NCI-H1105 treated with DMSO at 0.1 percent for 48 hours (cell line): ENCODE data around the gene HDAC11.

Experiments used
- DNase-seq: peaks from one replicate; lab custom pipeline; 2025; lab: John Stamatoyannopoulos, UW

The HDAC11 gene

GRCh38 chr3:13525827-13526625, 45.9 kb downstream of the HDAC11 start:
- DNase-seq: no peak

GRCh38 chr3:13526626-13526949, 46.5 kb downstream of the HDAC11 start:
- DNase-seq: no peak

- DNase-seq: no peak
These were observed 48.2 kb downstream of the HDAC11 start for GRCh38 chr3:13528217-13528867.

- DNase-seq: no peak
These were observed 49.3 kb downstream of the HDAC11 start for GRCh38 chr3:13529196-13530112.

- no peak for DNase-seq
These were observed 50.3 kb downstream of the HDAC11 start for GRCh38 chr3:13530241-13531009.

GRCh38 chr3:13532085-13532484, 52.0 kb downstream of the HDAC11 start:
- DNase-seq: no peak

- no peak for DNase-seq
These were observed 52.5 kb downstream of the HDAC11 start for GRCh38 chr3:13532631-13533030.

- DNase-seq: no peak
These were observed 53.8 kb downstream of the HDAC11 start for GRCh38 chr3:13533885-13534301.

GRCh38 chr3:13535526-13535875, 55.4 kb downstream of the HDAC11 start:
- DNase-seq: no peak

- DNase-seq: no peak
These were observed 55.8 kb downstream of the HDAC11 start for GRCh38 chr3:13535905-13536304.

GRCh38 chr3:13536432-13536831, 56.3 kb downstream of the HDAC11 start:
- no peak for DNase-seq

- no peak for DNase-seq
These were observed 56.7 kb downstream of the HDAC11 start for GRCh38 chr3:13536832-13537231.

GRCh38 chr3:13537244-13537908, 57.3 kb downstream of the HDAC11 start:
- no peak for DNase-seq

GRCh38 chr3:13537909-13538296, 57.8 kb downstream of the HDAC11 start:
- no peak for DNase-seq

- no peak for DNase-seq
These were observed 58.6 kb downstream of the HDAC11 start for GRCh38 chr3:13538520-13539291.

- DNase-seq: no peak
These were observed 59.2 kb downstream of the HDAC11 start for GRCh38 chr3:13539292-13539638.

GRCh38 chr3:13539671-13540070, 59.6 kb downstream of the HDAC11 start:
- DNase-seq: no peak

- DNase-seq: no peak
These were observed 60.3 kb downstream of the HDAC11 start for GRCh38 chr3:13540297-13540995.

GRCh38 chr3:13541691-13542090, 61.6 kb downstream of the HDAC11 start:
- no peak for DNase-seq

- no peak for DNase-seq
These were observed 62.0 kb downstream of the HDAC11 start for GRCh38 chr3:13542142-13542541.
